AG04450 (cell line): ENCODE measurements around the gene NFIC. TPM values are rescaled to one million over a fixed set of nuclear protein-coding genes. Genes with fewer than 3 reads are reported as not detected.
"Not testable (repeated sequence)": the region's sequence is repeated elsewhere in the genome, so short reads cannot be mapped to it uniquely, and the experiment has no call there.

ENCODE experiments used
- CTCF ChIA-PET: fragments of 300-600, 350-600 bp; formaldehyde crosslinking; extraction: SDS; loops from one replicate; lab custom pipeline; 2022; ENCODE audit warnings: antibody characterized with exemption, inconsistent platforms; lab: Charles Lee
- POLR2A ChIA-PET: fragments of 350-600 bp; formaldehyde crosslinking; extraction: SDS; loops from one replicate; lab custom pipeline; 2021; ENCODE audit warnings: antibody characterized with exemption, inconsistent platforms; lab: Yijun Ruan, JAX
- DNase-seq: peaks from one replicate; pipeline ENCODE4 v3.0.0-alpha.2; 2011; ENCODE audit warnings: low read depth, low spot score
- H3K27ac ChIP-seq: one replicate; pipeline ENCODE4 v1.5.1; 2012; ENCODE audit warnings: low read depth, low read length, control low read depth
- H3K27me3 ChIP-seq: one replicate; pipeline ENCODE4 v1.6.0; 2012; ENCODE audit warnings: low read length; ENCODE audit not compliant: control insufficient read depth, insufficient read depth
- H3K4me3 ChIP-seq: 2 replicates; pipeline ENCODE4 v1.5.1; 2011; ENCODE audit warnings: mild to moderate bottlenecking, low read depth, low read length, control low read depth
- H3K9me3 ChIP-seq: 2 replicates; pipeline ENCODE4 v1.5.1; 2012; ENCODE audit warnings: low read length; ENCODE audit not compliant: control insufficient read depth, insufficient read depth
- CTCF ChIP-seq: IDR thresholded peaks from 2 replicates; pipeline ENCODE4 v1.5.1; 2011; ENCODE audit warnings: low read depth, low read length, control low read depth, inconsistent platforms
- polyA plus RNA-seq: library from polyadenylated mRNA; depleted of rRNA; stranded (reverse); fragments of >200 nt; gene quantifications from 2 replicates; pipeline ENCODE4 v1.2.3, GENCODE V29; 2011

The NFIC gene
- polyA plus RNA-seq, 1 experiment: 3.9 TPM

GRCh38 chr19:3348042-3348441, 18.3 kb upstream of the NFIC start:
- no peak for DNase-seq
- ChIA-PET POLR2A (no interaction called here), CTCF (no interaction called here)
- Histone ChIP-seq H3K9me3 (peaks cover 5% of the 10 kb centered on the region; the same call in 1 of the 2 replicates), H3K27me3 (no peaks in the 10 kb centered on the region), H3K4me3 (no peak overlapping the region), H3K27ac (no peak overlapping the region)
- no peak for TF ChIP-seq CTCF

GRCh38 chr19:3348469-3348868, 17.9 kb upstream of the NFIC start:
- POLR2A ChIA-PET, H3K27me3 ChIP-seq, H3K4me3 ChIP-seq, DNase-seq, H3K27ac ChIP-seq, CTCF ChIA-PET, H3K9me3 ChIP-seq: not testable (repeated sequence)

DNA sequence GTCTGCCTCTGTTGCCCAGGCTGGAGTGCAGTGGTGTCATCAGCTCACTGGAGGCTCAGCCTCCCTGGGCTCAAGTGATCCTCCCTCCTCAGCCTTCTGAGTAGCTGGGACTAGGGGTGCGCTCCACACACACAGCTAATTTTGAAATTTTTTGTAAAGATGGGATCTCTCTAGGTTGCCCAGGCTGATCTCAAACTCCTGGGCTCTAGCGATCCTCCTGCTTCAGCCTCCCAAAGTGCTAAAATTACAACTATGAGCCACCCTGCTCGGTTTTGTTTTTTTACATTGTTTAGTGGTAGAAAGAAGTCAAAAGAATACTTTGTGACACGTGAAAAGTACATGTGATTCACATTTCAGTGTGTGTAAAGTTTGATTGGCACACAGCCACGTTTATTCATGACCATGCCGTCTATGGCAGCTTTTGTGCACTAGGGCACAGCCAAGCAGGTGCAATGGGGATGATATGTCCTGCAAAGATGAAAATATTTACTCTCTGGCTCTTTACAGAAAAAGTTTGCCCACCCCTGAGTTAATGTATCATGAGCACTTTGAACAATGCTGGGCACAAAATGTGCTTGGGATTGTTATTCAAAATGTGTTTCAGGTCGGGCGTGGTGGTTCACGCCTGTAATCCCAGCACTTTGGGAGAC, 16.2 kb upstream of the NFIC start:
- peaks cover 5% of the 10 kb centered on the region for H3K9me3 ChIP-seq
- no peaks in the 10 kb centered on the region for H3K27me3 ChIP-seq
- no peak overlapping the region for H3K27ac ChIP-seq
- ChIA-PET CTCF (interaction anchor here (0.5 kb wide), 1 partner anchor 92 kb away, joined by 3 read pairs; no protein-coding TSS in a partner anchor), POLR2A (no interaction called here)
- TF ChIP-seq CTCF: no peak
- DNase-seq: no peak
- H3K4me3 ChIP-seq: no peak overlapping the region

DNA sequence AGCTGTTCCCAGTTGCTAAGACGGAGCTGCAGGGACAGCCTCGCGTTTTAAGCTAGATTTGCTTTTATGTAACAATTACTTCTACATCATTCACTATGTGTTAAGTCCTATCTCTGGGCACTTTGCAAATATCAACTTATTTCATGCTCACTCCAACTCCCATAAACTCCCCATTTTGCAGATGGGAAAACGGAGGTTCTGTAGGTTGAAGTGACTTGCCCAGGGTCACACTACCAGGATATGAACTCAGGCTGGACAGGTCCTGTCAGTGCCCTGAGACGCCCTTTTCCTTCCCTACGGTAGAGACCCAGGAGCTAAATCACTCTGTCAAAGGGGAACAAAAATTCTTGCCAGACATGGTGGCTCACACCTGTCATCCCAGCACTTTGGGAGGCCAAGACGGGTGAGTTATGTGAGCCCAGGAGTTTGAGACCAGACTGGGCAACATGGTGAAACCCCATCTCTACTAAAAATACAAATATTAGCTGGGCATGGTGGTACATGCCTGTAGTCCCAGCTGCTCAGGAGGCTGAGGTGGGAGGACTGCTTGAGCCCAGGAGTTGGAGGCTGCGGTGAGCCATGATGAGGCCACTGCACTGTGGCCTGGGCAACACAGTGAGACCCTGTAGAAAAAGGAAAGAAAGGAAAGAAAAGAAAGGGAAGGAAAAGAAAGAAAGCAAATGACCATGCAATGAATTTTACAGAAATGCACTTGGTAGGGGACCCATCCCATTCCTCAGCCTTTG, 14.5 kb upstream of the NFIC start:
- Histone ChIP-seq H3K4me3 (no peak overlapping the region), H3K27me3 (no peaks in the 10 kb centered on the region), H3K27ac (no peak overlapping the region), H3K9me3 (peaks cover 5% of the 10 kb centered on the region)
- ChIA-PET POLR2A (no interaction called here), CTCF (interaction anchor here (0.7 to 1.0 kb wide), 2 partner anchors 47 to 121 kb away, joined by 3 to 4 read pairs; no protein-coding TSS in a partner anchor)
- TF ChIP-seq CTCF: no peak
- DNase-seq: no peak

GRCh38 chr19:3353493-3353892, 12.9 kb upstream of the NFIC start:
- TF ChIP-seq CTCF: no peak
- DNase-seq: no peak
- Histone ChIP-seq H3K9me3 (peaks cover 5% of the 10 kb centered on the region), H3K27me3 (no peaks in the 10 kb centered on the region), H3K27ac (no peak overlapping the region), H3K4me3 (no peak overlapping the region)
- ChIA-PET POLR2A (no interaction called here), CTCF (interaction anchor here (0.5 kb wide), 1 partner anchor 11 kb away, joined by 4 read pairs; no protein-coding TSS in a partner anchor)
